ENCODE results near the gene PTGER3. TPM values are rescaled to one million over a fixed set of nuclear protein-coding genes. Genes with fewer than 3 reads are reported as not detected.

The PTGER3 gene
- total RNA-seq, 1 donor: 1.9 TPM

- no peak for DNase-seq (ENCODE audit: low read depth in 2 of 3, low spot score in 2 of 3)
These were observed 5.5 kb upstream of the PTGER3 start for GRCh38 chr1:71053146-71053545.

GRCh38 chr1:71049951-71050598 lies 2.5 kb upstream of the PTGER3 start:
- peak in 2 of 3 donors; percentile 60 to 79 for DNase-seq (ENCODE audit: low read depth in 2 of 3, low spot score in 2 of 3)

- peak in 1 of 3 donors; percentile 20 for DNase-seq (ENCODE audit: low read depth in 2 of 3, low spot score in 2 of 3)
These were observed 553 bp downstream of the PTGER3 start for GRCh38 chr1:71046891-71047634.

DNA sequence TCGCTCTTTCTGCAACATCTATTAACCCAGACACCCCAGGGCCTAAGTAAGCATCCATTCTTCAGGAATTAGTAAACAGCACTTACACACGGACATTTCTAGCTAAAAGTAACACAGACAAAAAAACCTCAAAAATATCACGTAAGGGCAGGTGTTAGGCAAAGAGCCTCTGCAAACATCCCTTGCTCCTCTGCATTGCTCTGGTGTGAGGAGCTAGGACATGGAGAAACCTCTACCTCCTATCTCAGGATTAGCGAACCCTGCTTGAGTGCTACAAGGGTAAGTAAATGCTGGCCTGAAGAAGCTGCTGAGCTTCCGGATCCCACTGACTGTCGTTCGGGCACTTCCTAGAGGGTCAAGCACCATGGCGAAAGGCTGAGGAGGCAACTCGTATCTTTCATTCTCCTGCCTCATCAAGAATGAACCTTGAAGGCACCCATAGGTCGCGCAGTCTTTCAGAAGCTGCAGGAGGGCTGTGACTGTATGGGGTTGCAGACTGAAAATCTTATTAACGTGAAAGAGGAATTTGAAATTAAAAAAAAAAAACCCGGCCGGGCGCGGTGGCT lies 2.1 kb downstream of the PTGER3 start:
- DNase-seq (ENCODE audit: low read depth in 2 of 3, low spot score in 2 of 3): no peak

DNA sequence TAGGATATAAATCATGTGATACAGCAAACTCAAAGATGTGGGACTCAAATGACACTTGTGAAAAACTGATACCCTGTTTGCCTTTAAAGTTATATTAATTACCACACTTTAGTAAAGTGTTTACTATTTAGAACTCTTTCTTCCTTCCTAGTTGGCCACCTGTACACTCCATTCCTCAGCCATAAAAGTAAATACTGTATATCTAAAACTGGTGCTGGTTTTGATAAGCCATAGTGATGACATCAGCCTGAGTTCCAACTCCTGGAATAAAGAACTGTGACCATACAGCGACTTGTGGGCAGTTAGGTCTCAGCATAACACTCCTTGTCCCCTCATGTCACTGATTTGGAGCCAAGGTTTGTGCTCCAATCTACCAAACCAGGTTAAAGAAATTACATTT lies 2.8 kb downstream of the PTGER3 start:
- DNase-seq (ENCODE audit: low read depth in 2 of 3, low spot score in 2 of 3): no peak

DNA sequence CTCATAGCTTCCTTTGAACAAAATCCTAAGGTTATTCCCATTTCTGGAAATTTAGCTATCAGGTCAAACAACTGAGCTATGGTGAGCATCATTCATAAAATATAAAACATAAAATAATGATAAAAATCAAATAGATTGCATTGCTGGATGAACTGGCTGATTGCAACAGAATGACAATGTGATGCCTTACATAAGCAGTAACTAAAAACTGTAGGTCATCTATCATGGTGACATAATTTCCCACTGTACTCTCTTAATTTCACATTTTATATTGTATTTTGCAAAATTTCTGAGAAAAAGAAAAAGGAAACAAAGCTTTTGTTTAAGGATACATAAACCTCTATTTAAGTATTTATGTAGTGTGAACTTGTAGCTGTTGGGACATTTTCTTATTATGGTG lies 4.6 kb downstream of the PTGER3 start:
- DNase-seq (ENCODE audit: low read depth in 2 of 3, low spot score in 2 of 3): no peak

- no peak for DNase-seq (ENCODE audit: low read depth in 2 of 3, low spot score in 2 of 3)
These were observed 5.8 kb downstream of the PTGER3 start for GRCh38 chr1:71041806-71042205.

DNA sequence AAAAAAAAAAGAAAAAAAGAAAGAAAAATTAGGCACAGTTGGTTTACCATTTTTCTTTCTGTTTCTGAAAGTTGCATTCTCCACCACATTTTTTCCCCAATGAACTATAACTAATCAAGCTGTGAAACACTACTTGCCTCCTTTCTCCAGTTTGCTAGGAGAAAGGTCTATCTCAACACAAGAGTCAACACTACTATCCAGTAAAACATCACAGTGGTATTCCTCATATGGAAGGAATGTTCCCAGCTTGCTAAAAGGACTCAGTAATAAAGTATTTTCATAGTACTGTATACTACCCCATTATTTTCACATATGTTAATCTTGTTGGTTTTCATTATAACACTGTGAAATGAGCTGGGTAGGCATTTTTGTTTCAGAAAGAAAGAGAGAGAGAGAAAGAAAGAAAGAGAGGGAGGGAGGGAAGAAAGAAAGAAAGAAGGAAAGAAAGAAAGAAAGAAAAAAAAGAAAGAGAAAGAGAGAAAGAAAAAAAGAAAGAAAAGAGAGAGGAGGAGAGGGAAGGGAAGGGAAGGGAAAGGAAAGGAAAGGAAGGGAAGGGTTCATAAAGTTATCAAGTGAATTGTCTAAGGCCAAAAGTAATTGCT lies 7.9 kb downstream of the PTGER3 start:
- DNase-seq (ENCODE audit: low read depth in 2 of 3, low spot score in 2 of 3): no peak

DNA sequence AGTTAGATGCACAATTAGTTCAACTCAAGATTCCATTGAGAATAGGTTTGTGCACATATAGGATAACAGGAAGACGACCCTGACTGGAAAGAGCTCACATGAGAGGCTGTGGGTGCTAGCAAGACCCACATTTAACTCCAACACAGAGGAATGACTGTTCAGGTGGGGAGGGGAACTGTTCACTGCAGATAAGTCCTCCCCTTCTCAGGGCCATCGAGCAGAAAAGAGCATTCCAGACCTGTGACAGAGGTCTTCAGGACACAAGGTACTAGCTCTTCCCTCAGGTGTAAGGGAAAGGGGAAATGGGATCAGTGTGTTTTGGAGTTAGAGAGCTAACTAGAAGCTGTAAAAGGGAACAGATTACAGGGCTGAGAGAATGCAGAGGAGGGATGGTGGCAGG lies 8.7 kb downstream of the PTGER3 start:
- DNase-seq (ENCODE audit: low read depth in 2 of 3, low spot score in 2 of 3): no peak

DNA sequence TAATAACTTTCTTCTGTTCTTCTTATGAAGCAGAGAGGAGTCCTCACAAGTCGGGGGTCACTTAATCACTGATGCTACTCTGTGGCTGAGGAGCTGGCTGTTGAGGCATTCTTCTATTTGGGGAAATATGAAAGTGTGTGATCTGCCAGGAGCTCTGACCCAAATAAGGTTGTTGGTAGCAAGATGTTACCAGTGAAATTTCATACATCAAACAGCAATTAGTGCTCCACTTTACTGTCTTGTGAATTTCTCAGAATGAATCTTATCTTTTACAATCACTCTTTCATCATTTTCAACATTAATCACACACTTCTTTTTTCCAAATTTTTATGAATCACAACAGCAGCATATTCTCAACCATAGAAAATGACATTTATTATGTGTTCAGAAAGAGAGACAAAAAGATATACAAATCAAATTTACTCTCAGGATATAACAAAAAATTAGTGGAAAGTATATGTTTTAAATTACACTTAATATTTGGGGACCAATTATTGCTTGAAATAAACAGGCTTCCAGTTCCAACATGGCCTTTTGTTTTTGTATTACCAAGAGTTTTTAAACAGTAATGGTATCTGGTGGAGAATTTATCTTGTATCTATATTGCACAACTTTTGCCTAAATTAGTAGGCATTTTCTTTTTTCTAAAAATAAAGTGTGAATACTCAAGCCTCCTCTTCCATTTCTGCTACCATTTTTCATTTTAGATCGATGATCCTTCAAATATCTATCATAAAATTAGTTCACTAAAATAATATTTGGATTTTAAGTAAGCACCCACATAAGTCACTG lies 9.6 kb downstream of the PTGER3 start:
- no peak for DNase-seq (ENCODE audit: low read depth in 2 of 3, low spot score in 2 of 3)

- DNase-seq (ENCODE audit: low read depth in 2 of 3, low spot score in 2 of 3): no peak
These were observed 10.6 kb downstream of the PTGER3 start for GRCh38 chr1:71037066-71037465.

- no peak for DNase-seq (ENCODE audit: low read depth in 2 of 3, low spot score in 2 of 3)
These were observed 14.5 kb downstream of the PTGER3 start for GRCh38 chr1:71033136-71033535.

DNA sequence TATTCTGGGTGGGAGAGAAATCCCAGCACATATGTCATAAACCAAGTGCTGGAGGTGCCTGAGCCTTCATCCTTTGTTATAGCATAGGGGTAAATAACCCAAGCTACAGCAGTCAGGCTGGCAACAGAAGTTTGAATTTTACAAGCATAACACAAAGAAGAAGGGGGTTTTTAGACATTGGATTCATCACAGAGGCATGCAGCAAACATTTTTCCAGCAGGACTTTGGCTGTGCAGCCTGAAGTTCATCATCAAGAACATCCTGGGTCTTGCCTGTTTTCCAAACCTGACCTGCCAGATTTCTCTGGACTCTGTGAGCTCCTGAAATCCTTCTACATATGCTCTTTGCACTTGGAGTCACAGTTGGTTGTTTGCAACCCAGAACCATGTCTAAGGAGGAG lies 16.2 kb downstream of the PTGER3 start:
- DNase-seq (ENCODE audit: low read depth in 2 of 3, low spot score in 2 of 3): no peak

GRCh38 chr1:71030026-71030425 lies 17.6 kb downstream of the PTGER3 start:
- DNase-seq (ENCODE audit: low read depth in 2 of 3, low spot score in 2 of 3): no peak

DNA sequence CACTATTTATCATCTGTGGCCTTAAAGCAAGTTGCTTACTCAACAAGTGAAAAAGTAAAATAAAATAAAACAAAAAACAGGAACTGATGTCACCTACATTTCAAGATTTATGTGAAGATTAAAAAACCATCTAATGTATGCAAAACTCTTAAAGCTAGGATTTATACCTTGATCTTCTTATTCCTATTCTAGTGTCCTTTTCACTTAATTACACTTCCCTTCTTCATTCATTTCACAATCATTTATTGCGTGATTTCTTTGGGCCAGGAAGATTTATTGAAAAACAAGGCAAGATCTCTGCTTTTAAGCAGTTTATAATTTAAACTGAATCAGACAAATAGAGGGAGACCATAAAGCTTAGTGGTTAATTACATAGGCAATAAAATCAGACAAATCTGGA lies 18.6 kb downstream of the PTGER3 start:
- DNase-seq (ENCODE audit: low read depth in 2 of 3, low spot score in 2 of 3): no peak

DNA sequence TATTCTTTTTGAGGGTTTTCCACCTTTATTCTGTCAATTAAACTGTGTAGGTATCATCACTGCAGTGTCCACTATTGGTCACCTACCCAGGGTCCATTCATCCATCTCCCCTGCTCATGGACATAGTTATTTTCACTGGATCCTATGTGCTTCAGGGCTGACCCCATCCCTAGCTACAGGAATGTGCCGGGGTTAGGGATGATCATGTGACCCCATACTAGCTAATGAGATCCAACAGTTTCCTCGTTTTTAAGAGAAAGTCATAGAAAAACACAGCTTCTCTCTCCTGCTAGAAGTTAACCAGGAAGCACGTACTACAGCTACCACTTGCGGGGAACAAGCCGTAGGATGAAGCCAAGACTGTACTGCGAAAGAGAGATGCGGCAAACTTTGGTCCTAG lies 19.6 kb downstream of the PTGER3 start:
- DNase-seq (ENCODE audit: low read depth in 2 of 3, low spot score in 2 of 3): no peak

DNA sequence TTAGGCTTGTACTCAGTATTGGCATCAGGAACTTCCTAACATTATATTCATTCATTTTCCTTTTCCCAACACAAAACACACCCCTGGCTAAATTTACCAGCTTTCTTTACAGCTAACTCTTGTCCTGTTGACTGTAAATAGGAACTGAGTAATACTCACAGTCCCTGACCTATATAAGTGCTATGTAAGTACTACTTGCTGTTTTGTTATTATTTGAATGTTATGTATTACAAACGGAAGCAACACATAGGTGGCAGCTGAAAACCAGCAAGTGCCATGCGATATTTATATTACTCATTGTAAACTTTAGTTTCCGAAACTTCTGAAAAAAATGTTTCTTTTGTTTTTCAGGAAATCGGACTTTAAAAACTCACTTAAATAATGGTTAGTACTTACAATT lies 21.5 kb downstream of the PTGER3 start:
- no peak for DNase-seq (ENCODE audit: low read depth in 2 of 3, low spot score in 2 of 3)

DNA sequence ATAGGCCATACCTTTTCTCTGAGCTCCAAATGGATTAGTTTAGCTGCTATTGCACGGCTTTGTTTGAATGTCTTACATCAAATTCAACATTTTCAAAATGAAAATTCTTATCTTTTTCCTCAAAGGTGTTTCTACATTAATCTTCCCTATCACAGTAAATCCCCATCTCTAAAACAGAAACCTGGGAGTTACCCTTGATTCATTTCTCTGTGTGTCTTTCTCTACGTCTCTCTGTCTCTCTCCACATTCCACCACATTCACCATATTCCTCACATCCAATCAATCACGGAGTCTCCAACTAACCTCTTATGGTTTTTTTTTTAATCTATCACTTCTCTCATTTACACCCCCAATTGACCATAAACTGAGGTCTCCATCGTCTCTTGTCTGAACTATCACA lies 24.1 kb downstream of the PTGER3 start:
- DNase-seq (ENCODE audit: low read depth in 2 of 3, low spot score in 2 of 3): no peak

DNA sequence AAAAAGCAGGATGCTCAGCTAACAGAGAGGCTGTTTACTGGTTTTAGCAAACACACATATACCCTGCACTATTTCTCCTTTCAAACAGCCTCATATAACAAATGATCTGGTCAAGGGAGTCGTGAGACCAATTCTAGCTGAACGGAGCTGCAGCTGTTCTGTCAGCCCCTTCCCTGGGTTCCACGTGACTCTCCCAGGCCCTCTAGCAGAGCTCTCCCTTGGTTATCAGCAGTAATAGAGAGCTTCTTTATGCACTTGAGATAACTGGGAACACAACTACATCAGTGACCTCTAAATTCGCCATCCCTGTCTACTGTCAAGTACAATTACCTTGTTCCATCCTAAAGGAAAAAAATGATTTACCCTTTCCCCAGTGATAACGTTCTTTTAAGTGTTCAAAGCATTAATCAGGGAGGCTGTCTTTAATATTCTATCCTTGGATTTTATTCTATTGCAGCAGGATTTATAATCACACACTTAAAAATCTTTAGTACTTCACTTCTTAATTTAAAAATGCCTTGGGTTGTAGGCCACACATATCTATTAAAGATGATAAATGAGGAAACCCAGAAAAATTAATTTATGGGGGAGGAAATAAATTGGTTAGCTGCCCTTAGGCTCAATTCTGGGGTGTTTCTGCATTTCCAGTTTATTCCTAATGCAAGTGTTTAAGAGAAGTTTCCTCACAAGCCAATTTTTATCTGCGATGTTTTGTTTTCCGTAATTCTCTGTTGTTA lies 28.2 kb downstream of the PTGER3 start:
- no peak for DNase-seq (ENCODE audit: low read depth in 2 of 3, low spot score in 2 of 3)

DNA sequence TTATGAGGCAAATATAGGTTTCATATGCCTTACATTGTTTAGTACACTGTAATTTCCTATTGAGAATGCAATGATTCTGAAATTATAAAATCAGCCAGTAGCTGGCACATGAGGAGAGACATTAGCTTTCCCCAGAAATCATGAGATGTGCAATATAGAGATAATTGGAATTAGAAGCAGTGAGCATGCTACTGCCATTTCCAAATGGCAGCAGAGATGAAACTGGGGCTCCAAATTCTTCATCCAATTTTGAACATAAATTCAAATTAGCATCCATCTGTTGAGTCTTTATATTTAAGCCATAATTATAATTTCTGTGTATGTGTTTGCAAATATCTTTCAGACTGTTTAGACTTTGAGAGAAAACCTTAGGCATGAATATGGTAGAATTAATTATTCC lies 28.8 kb downstream of the PTGER3 start:
- DNase-seq (ENCODE audit: low read depth in 2 of 3, low spot score in 2 of 3): no peak

All from hematopoietic multipotent progenitor cell (in vitro differentiated cells).